ENCODE results near the gene NNAT.

The NNAT gene

GRCh38 chr20:37503256-37503927 is 17.7 kb upstream of the NNAT start:
- no peak for DNase-seq

GRCh38 chr20:37504404-37505096 is 16.5 kb upstream of the NNAT start:
- no peak for DNase-seq

- DNase-seq = no peak
These were observed 15.5 kb upstream of the NNAT start for GRCh38 chr20:37505263-37506151.

- no peak for DNase-seq
These were observed 14.8 kb upstream of the NNAT start for GRCh38 chr20:37506152-37506725.

GRCh38 chr20:37510226-37510625 is 10.8 kb upstream of the NNAT start:
- no peak for DNase-seq

GRCh38 chr20:37511610-37512275 is 9.3 kb upstream of the NNAT start:
- DNase-seq = no peak

- DNase-seq = no peak
These were observed 7.2 kb upstream of the NNAT start for GRCh38 chr20:37513779-37514359.

- no peak for DNase-seq
These were observed 5.2 kb upstream of the NNAT start for GRCh38 chr20:37515876-37516275.

GRCh38 chr20:37516811-37517750 is 4.0 kb upstream of the NNAT start:
- DNase-seq = no peak

GRCh38 chr20:37518059-37518458 is 3.0 kb upstream of the NNAT start:
- no peak for DNase-seq

GRCh38 chr20:37518606-37519507 is 2.2 kb upstream of the NNAT start:
- DNase-seq = no peak

- DNase-seq = no peak
These were observed 1.3 kb upstream of the NNAT start for GRCh38 chr20:37519508-37520418.

- DNase-seq = no peak
These were observed 563 bp upstream of the NNAT start for GRCh38 chr20:37520419-37520955.

- DNase-seq = no peak
These were observed 1.4 kb downstream of the NNAT start for GRCh38 chr20:37522260-37523011.

- DNase-seq = no peak
These were observed 2.0 kb downstream of the NNAT start for GRCh38 chr20:37523012-37523391.

GRCh38 chr20:37523911-37524700 is 3.1 kb downstream of the NNAT start:
- no peak for DNase-seq

Data from activated gamma-delta T cell (primary cell).